ENCODE measurements around the gene NPY. TPM values are rescaled to one million over a fixed set of nuclear protein-coding genes. Genes with fewer than 3 reads are reported as not detected.

NPY gene
- total and polyA plus RNA-seq, 2 of the 8 experiments (the other 6 are each of a cell fraction or from before 2014, with no cell fraction given) = 1.2 to 1.7 TPM

- H4K5ac ChIP-seq (ENCODE audit: insufficient read length, low read depth, low read length) = no peak overlapping the region
- H2BK12ac ChIP-seq (ENCODE audit: low read depth, low read length) = no peak overlapping the region
- no peak overlapping the region for H3K56ac ChIP-seq (replicated peaks; ENCODE audit: insufficient read length, low read depth, low read length)
- H2BK20ac ChIP-seq (ENCODE audit: low read length) = no peak overlapping the region
- H2BK5ac ChIP-seq (ENCODE audit: low read depth, low read length) = no peak overlapping the region
- no peak overlapping the region for H3K4me2 ChIP-seq (ENCODE audit: insufficient read depth in 1 of 2, low read depth in 2 of 2, low read length in 2 of 2)
- CTCF ChIA-PET (ENCODE audit: partially characterized antibody) = no interaction called here
- H3K79me1 ChIP-seq (ENCODE audit: low read depth, low read length) = no peaks in the 10 kb centered on the region
- no peak overlapping the region for H4K8ac ChIP-seq (ENCODE audit: extremely low read depth, insufficient read depth, low read length)
- H2AK5ac ChIP-seq (ENCODE audit: low read depth, low read length) = no peak overlapping the region
- POLR2A ChIA-PET (ENCODE audit: partially characterized antibody) = no interaction called here
- no peak overlapping the region for H3K27ac ChIP-seq (ENCODE audit: low read depth, low read length)
- DNase-seq (ENCODE audit: low read depth in 1 of 2, low spot score in 2 of 2) (no peak), FAIRE-seq (no peak)
- 88% methylated on average over 4 of the region's 4 CpGs; no CpG with 5 or more reads in 1 of the 2 experiments for WGBS, 2 experiments (ENCODE audit: extremely low coverage in 1 of 2, insufficient coverage in 1 of 2, insufficient read length in 1 of 2, insufficient replicate concordance in 2 of 2, low coverage in 1 of 2, low lambda C conversion rate in 2 of 2, missing lambda C conversion rate in 1 of 2)
- H3K23me2 ChIP-seq (ENCODE audit: low read depth, low read length) = no peaks in the 10 kb centered on the region
- H3K4me3 ChIP-seq (ENCODE audit: extremely low read depth in 1 of 4, insufficient read depth in 2 of 4, low read depth in 3 of 4, low read length in 4 of 4) = no peak overlapping the region
- no peaks in the 10 kb centered on the region for H3K4me1 ChIP-seq (replicated peaks in 1 of 4; ENCODE audit: control insufficient read depth in 3 of 4, insufficient read depth in 4 of 4, low read length in 3 of 4)
- H2BK120ac ChIP-seq (replicated peaks; ENCODE audit: low read depth, low read length) = no peak overlapping the region
- no peaks in the 10 kb centered on the region for H4K20me1 ChIP-seq (replicated peaks in 1 of 2; ENCODE audit: control insufficient read depth in 1 of 2, insufficient read depth in 2 of 2, low read length in 2 of 2)
- H4K91ac ChIP-seq (replicated peaks; ENCODE audit: insufficient read length, low read length) = no peak overlapping the region
- H3K4ac ChIP-seq (replicated peaks; ENCODE audit: insufficient read length, low read depth, low read length) = no peak overlapping the region
- no peak overlapping the region for H2AFZ ChIP-seq (ENCODE audit: low read length)
- no peak overlapping the region for H3K18ac ChIP-seq (ENCODE audit: extremely low read depth, low read length)
- no peak overlapping the region for H3K9ac ChIP-seq (replicated peaks in 1 of 4; ENCODE audit: extremely low read depth in 1 of 4, low read depth in 3 of 4, low read length in 3 of 4)
- H3K23ac ChIP-seq (ENCODE audit: insufficient read length) = no peak overlapping the region
- H3K27me3 ChIP-seq (replicated peaks in 1 of 4; ENCODE audit: control insufficient read depth in 3 of 4, extremely low read depth in 1 of 4, insufficient read depth in 3 of 4, low read length in 3 of 4) = no peaks in the 10 kb centered on the region
- H3K9me3 ChIP-seq (ENCODE audit: insufficient read depth in 2 of 2, low read depth in 1 of 2, low read length in 1 of 2) = no peaks in the 10 kb centered on the region
- no peak overlapping the region for H2BK15ac ChIP-seq (ENCODE audit: low read length)
- no peak overlapping the region for H3K14ac ChIP-seq (ENCODE audit: insufficient read length)
- H3K36me3 ChIP-seq (ENCODE audit: control insufficient read depth in 2 of 4, insufficient read depth in 4 of 4, low read length in 3 of 4) = no peaks in the 10 kb centered on the region
- H3K79me2 ChIP-seq (ENCODE audit: control insufficient read depth in 1 of 2, insufficient read depth in 2 of 2, low read length in 2 of 2) = no peaks in the 10 kb centered on the region
- TF ChIP-seq BCL11A (IDR thresholded peaks at IDR 0.05; ENCODE audit: low read depth in 2 of 2, low read length in 2 of 2) (no peak), SP4 (IDR thresholded peaks at IDR 0.05; ENCODE audit: low read length) (no peak), TEAD4 (IDR thresholded peaks at IDR 0.05; ENCODE audit: low read depth, low read length) (no peak), RAD21 (IDR thresholded peaks at IDR 0.05 in 1 of 2, conservative IDR thresholded peaks at IDR 0.05 in 1 of 2; ENCODE audit: low read depth in 2 of 2, low read length in 2 of 2) (no peak), NRF1 (IDR thresholded peaks at IDR 0.05; ENCODE audit: low read depth, low read length) (no peak), SUZ12 (IDR thresholded peaks at IDR 0.05; ENCODE audit: low read length) (no peak), E2F6 (IDR thresholded peaks at IDR 0.05) (no peak), FOSL1 (IDR thresholded peaks at IDR 0.05; ENCODE audit: insufficient read depth, low read depth, low read length) (no peak), EGR1 (IDR thresholded peaks at IDR 0.05; ENCODE audit: borderline replicate concordance, low read depth, low read length) (no peak), EZH2 (IDR thresholded peaks at IDR 0.05; ENCODE audit: low read depth, low read length, severe bottlenecking) (no peak), MAX (IDR thresholded peaks at IDR 0.05) (no peak), CBX5 (IDR thresholded peaks at IDR 0.05; ENCODE audit: low read depth, low read length) (no peak), YY1 (IDR thresholded peaks at IDR 0.05; ENCODE audit: low read depth, low read length) (no peak), SRF (IDR thresholded peaks at IDR 0.05; ENCODE audit: low read depth, low read length) (no peak), TAF1 (IDR thresholded peaks at IDR 0.05; ENCODE audit: low read depth, low read length) (no peak)
Measured at GRCh38 chr7:24271938-24272337, 12.1 kb upstream of the NPY start.

All from H1 (cell line).